ENCODE measurements around the gene LOXL3.

The LOXL3 gene

GRCh38 chr2:74572178-74572925, 18.6 kb upstream of the LOXL3 start:
- no peaks in the 10 kb centered on the region for H3K36me3 ChIP-seq (replicated peaks; ENCODE audit: insufficient read depth, low read length)
- H3K9me2 ChIP-seq (replicated peaks; ENCODE audit: insufficient read depth, low read length) = no peaks in the 10 kb centered on the region
- no peaks in the 10 kb centered on the region for H3K79me2 ChIP-seq (ENCODE audit: low read length)
- TF ChIP-seq EZH2 (optimal IDR thresholded peaks at IDR 0.05; ENCODE audit: low read depth, low read length) (no peak), EZH2phosphoT487 (IDR thresholded peaks at IDR 0.05; ENCODE audit: low read length) (no peak)
- TF ChIP-seq, protein P1, sequence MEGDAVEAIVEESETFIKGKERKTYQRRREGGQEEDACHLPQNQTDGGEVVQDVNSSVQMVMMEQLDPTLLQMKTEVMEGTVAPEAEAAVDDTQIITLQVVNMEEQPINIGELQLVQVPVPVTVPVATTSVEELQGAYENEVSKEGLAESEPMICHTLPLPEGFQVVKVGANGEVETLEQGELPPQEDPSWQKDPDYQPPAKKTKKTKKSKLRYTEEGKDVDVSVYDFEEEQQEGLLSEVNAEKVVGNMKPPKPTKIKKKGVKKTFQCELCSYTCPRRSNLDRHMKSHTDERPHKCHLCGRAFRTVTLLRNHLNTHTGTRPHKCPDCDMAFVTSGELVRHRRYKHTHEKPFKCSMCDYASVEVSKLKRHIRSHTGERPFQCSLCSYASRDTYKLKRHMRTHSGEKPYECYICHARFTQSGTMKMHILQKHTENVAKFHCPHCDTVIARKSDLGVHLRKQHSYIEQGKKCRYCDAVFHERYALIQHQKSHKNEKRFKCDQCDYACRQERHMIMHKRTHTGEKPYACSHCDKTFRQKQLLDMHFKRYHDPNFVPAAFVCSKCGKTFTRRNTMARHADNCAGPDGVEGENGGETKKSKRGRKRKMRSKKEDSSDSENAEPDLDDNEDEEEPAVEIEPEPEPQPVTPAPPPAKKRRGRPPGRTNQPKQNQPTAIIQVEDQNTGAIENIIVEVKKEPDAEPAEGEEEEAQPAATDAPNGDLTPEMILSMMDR (IDR thresholded peaks at IDR 0.05; ENCODE audit: low read length) = no peak
- no peaks in the 10 kb centered on the region for H3K9me3 ChIP-seq (replicated peaks; ENCODE audit: insufficient read depth, low read length)
- H3K27ac ChIP-seq (ENCODE audit: low read length) = no peak overlapping the region
- H3K4me2 ChIP-seq (ENCODE audit: low read depth, low read length) = no peak overlapping the region
- H3F3A ChIP-seq (ENCODE audit: insufficient read depth, low read length) = peaks cover 10% of the 10 kb centered on the region
- no peak overlapping the region for H2AFZ ChIP-seq (ENCODE audit: low read length)
- no peaks in the 10 kb centered on the region for H4K20me1 ChIP-seq (ENCODE audit: insufficient read depth, low read length)
- no peak overlapping the region for H3K9ac ChIP-seq (ENCODE audit: low read length)
- no peaks in the 10 kb centered on the region for H3K27me3 ChIP-seq (replicated peaks; ENCODE audit: insufficient read depth, low read length)
- no peak for DNase-seq
- H3K4me3 ChIP-seq (ENCODE audit: low read length) = no peak overlapping the region
- H3K4me1 ChIP-seq (ENCODE audit: low read length) = peaks cover 14% of the 10 kb centered on the region

DNA sequence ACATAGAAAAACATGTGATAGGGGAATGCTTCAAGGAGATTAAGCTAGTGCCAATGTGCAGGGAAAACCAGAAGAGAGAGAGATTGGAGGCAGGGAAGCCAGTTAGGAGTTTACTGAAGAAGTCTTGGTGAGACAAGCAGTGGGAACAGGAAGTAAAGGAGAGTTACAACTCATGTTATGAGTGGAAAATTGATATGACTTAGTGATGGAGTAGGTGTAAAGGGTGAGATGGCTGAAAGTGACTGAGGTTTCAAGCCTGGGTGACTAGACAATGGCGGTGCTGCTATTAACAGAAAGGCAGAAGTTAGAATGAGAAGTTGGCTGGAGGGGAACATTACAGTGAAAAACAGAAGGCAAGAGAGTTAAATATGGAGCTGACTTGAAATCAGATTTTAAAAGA, 17.3 kb upstream of the LOXL3 start:
- Histone ChIP-seq H4K20me1 (ENCODE audit: insufficient read depth, low read length) (no peaks in the 10 kb centered on the region), H3K9ac (ENCODE audit: low read length) (no peak overlapping the region), H2AFZ (ENCODE audit: low read length) (no peak overlapping the region), H3F3A (ENCODE audit: insufficient read depth, low read length) (peaks cover 10% of the 10 kb centered on the region), H3K79me2 (ENCODE audit: low read length) (no peaks in the 10 kb centered on the region), H3K4me1 (ENCODE audit: low read length) (peaks cover 20% of the 10 kb centered on the region), H3K4me3 (ENCODE audit: low read length) (no peak overlapping the region), H3K9me3 (replicated peaks; ENCODE audit: insufficient read depth, low read length) (no peaks in the 10 kb centered on the region), H3K4me2 (ENCODE audit: low read depth, low read length) (no peak overlapping the region), H3K27me3 (replicated peaks; ENCODE audit: insufficient read depth, low read length) (no peaks in the 10 kb centered on the region), H3K36me3 (replicated peaks; ENCODE audit: insufficient read depth, low read length) (no peaks in the 10 kb centered on the region), H3K27ac (ENCODE audit: low read length) (no peak overlapping the region), H3K9me2 (replicated peaks; ENCODE audit: insufficient read depth, low read length) (no peaks in the 10 kb centered on the region)
- DNase-seq = no peak
- TF ChIP-seq EZH2phosphoT487 (IDR thresholded peaks at IDR 0.05; ENCODE audit: low read length) (no peak), EZH2 (optimal IDR thresholded peaks at IDR 0.05; ENCODE audit: low read depth, low read length) (no peak)
- TF ChIP-seq, protein P1 (IDR thresholded peaks at IDR 0.05; ENCODE audit: low read length) = no peak

- no peaks in the 10 kb centered on the region for H3K27me3 ChIP-seq (replicated peaks; ENCODE audit: insufficient read depth, low read length)
- H3K27ac ChIP-seq (ENCODE audit: low read length) = no peak overlapping the region
- no peaks in the 10 kb centered on the region for H3K9me3 ChIP-seq (replicated peaks; ENCODE audit: insufficient read depth, low read length)
- TF ChIP-seq, protein P1 (IDR thresholded peaks at IDR 0.05; ENCODE audit: low read length) = no peak
- TF ChIP-seq EZH2phosphoT487 (IDR thresholded peaks at IDR 0.05; ENCODE audit: low read length) = no peak
- TF ChIP-seq EZH2 (optimal IDR thresholded peaks at IDR 0.05; ENCODE audit: low read depth, low read length) = no peak
- peaks cover 10% of the 10 kb centered on the region for H3F3A ChIP-seq (ENCODE audit: insufficient read depth, low read length)
- no peak for DNase-seq
- H4K20me1 ChIP-seq (ENCODE audit: insufficient read depth, low read length) = no peaks in the 10 kb centered on the region
- H3K79me2 ChIP-seq (ENCODE audit: low read length) = no peaks in the 10 kb centered on the region
- no peak overlapping the region for H3K9ac ChIP-seq (ENCODE audit: low read length)
- H3K36me3 ChIP-seq (replicated peaks; ENCODE audit: insufficient read depth, low read length) = no peaks in the 10 kb centered on the region
- H3K4me2 ChIP-seq (ENCODE audit: low read depth, low read length) = no peak overlapping the region
- H3K4me1 ChIP-seq (ENCODE audit: low read length) = peaks cover 20% of the 10 kb centered on the region
- no peak overlapping the region for H2AFZ ChIP-seq (ENCODE audit: low read length)
- H3K9me2 ChIP-seq (replicated peaks; ENCODE audit: insufficient read depth, low read length) = no peaks in the 10 kb centered on the region
- H3K4me3 ChIP-seq (ENCODE audit: low read length) = no peak overlapping the region
Observed at GRCh38 chr2:74569686-74570085, 15.9 kb upstream of the LOXL3 start.
